22Rv1 (cell line): ENCODE measurements around the gene SNCAIP.

Experiments
- CTCF ChIP-seq: fragments of 450-650 bp; IDR thresholded peaks from 2 replicates; pipeline ENCODE4 v1.5.1; 2017; ENCODE audit warnings: mild to moderate bottlenecking
- ZFX ChIP-seq: fragments of 450-650 bp; IDR thresholded peaks from 2 replicates; pipeline ENCODE4 v1.6.1; 2017; ENCODE audit warnings: antibody characterized with exemption, borderline replicate concordance

- TF ChIP-seq CTCF (no peak), ZFX (no peak)
These were observed 11.7 kb upstream of the SNCAIP start for GRCh38 chr5:122300374-122300773.
